A549 (cell line): Measurements from ENCODE around the gene LRIG1. TPM values are rescaled to one million over a fixed set of nuclear protein-coding genes. Genes with fewer than 3 reads are reported as not detected.

Experiments used
- ATAC-seq, 2 experiments: fragments of 200-7000 bp in 1 of 2; fragments of >200 bp in 1 of 2; cut with Nextera tagmentation in 1 of 2; cut with Tn5 transposase in 1 of 2; 3 replicates each; pipeline versions ENCODE4 v1.8.0 to v1.9.1; 2018 to 2020; ENCODE audit warnings: mild to moderate bottlenecking in 1 of 2, moderate library complexity in 1 of 2
- CTCF ChIA-PET: fragments of 300-600 bp; sonication (Branson Sonifier 250); formaldehyde crosslinking; extraction: SDS; loops from one replicate; lab custom pipeline; 2021; ENCODE audit warnings: antibody characterized with exemption, inconsistent platforms; lab: Yijun Ruan, JAX
- POLR2A ChIA-PET: fragments of 350-600 bp; formaldehyde crosslinking; extraction: SDS; loops from one replicate; lab custom pipeline; 2021; ENCODE audit warnings: antibody characterized with exemption, inconsistent platforms; lab: Yijun Ruan, JAX
- DNase-seq, 2 experiments: peaks; one replicate each; pipeline versions ENCODE4 v3.0.0 to v3.0.0-alpha.2; 2011 to 2016; ENCODE audit warnings: low read depth in 1 of 2, low spot score in 1 of 2
- FAIRE-seq: peaks from 2 replicates; lab custom pipeline; 2011; peaks lifted over from hg19 to GRCh38; lab: Jason Lieb, UNC
- H3K27ac ChIP-seq, 2 experiments: fragments of >200 bp; sonication (Bioruptor Twin); formaldehyde crosslinking; 3 replicates each; pipeline ENCODE4 v1.5.1; 2016 to 2017
- H3K4me1 ChIP-seq: fragments of >200 bp; sonication (Bioruptor Twin); formaldehyde crosslinking; 3 replicates; pipeline ENCODE4 v1.6.1; 2016
- H3K4me2 ChIP-seq: fragments of >200 bp; sonication (Bioruptor Twin); formaldehyde crosslinking; 3 replicates; pipeline ENCODE4 v1.6.1; 2016
- H3K4me3 ChIP-seq: fragments of >200 bp; sonication (Bioruptor Twin); formaldehyde crosslinking; 3 replicates; pipeline ENCODE4 v1.5.1; 2016
- H3K9me3 ChIP-seq: fragments of >200 bp; sonication (Bioruptor Twin); formaldehyde crosslinking; 3 replicates; pipeline ENCODE4 v1.6.1; 2016
- FOSL2 ChIP-seq, 2 experiments: fragments of 450-650 bp in 1 of 2; fragments of >200 bp in 1 of 2; sonication (Bioruptor Twin) in 1 of 2; formaldehyde crosslinking; IDR thresholded peaks; 2 replicates each; pipeline versions ENCODE4 v1.5.0 to v1.6.1; 2016 to 2020; ENCODE audit warnings: mild to moderate bottlenecking in 1 of 2, moderate library complexity in 1 of 2
- GATA3 ChIP-seq: IDR thresholded peaks from 2 replicates; pipeline ENCODE4 v1.6.1; 2012; ENCODE audit warnings: borderline replicate concordance
- HEYL ChIP-seq: fragments of 250-450 bp; sonication (Bioruptor Pico); IDR thresholded peaks from 2 replicates; pipeline ENCODE4 v1.8.0; 2021; ENCODE audit warnings: mild to moderate bottlenecking, moderate library complexity
- HOXB13 ChIP-seq: fragments of 250-450 bp; sonication (Bioruptor Pico); IDR thresholded peaks from 2 replicates; pipeline ENCODE4 v1.5.0; 2020; ENCODE audit warnings: low read depth, mild to moderate bottlenecking, moderate library complexity
- JUN ChIP-seq, 2 experiments: fragments of >200 bp; sonication (Bioruptor Twin); formaldehyde crosslinking; IDR thresholded peaks; 2 replicates in 1 of 2; 3 replicates in 1 of 2; pipeline ENCODE4 v1.6.1; 2016 to 2017
- MYC ChIP-seq: IDR thresholded peaks from 2 replicates; pipeline ENCODE4 v1.6.1; 2012; ENCODE audit warnings: mild to moderate bottlenecking, inconsistent platforms, low read length, improper control_type of control experiment, borderline replicate concordance
- NFE2L2 ChIP-seq: fragments of 150-350 bp; conservative IDR thresholded peaks from 2 replicates; pipeline ENCODE4 v1.6.1; 2014; ENCODE audit warnings: low read length
- PHF8 ChIP-seq: fragments of 200-600 bp; sonication (generic); IDR thresholded peaks from 2 replicates; pipeline ENCODE4 v1.6.1; 2016; ENCODE audit warnings: low read depth, mild to moderate bottlenecking, antibody characterized with exemption, moderate library complexity, borderline replicate concordance
- SMC3 ChIP-seq: fragments of >200 bp; sonication (Bioruptor Twin); formaldehyde crosslinking; IDR thresholded peaks from 3 replicates; pipeline ENCODE4 v1.6.1; 2018; ENCODE audit warnings: inconsistent platforms
- TFCP2L1 ChIP-seq: fragments of 250-450 bp; sonication (Bioruptor Pico); IDR thresholded peaks from 2 replicates; pipeline ENCODE4 v1.5.0; 2021; ENCODE audit warnings: mild to moderate bottlenecking
- ZC3H11A ChIP-seq: fragments of 450-650 bp; IDR thresholded peaks from 2 replicates; pipeline ENCODE4 v1.6.1; 2014; ENCODE audit warnings: antibody characterized with exemption, mild to moderate bottlenecking
- ZSCAN20 ChIP-seq: fragments of 250-450 bp; sonication (Bioruptor Pico); IDR thresholded peaks from 2 replicates; pipeline ENCODE4 v1.8.0; 2022; ENCODE audit warnings: mild to moderate bottlenecking, moderate library complexity
- WGBS: methylation state at CpG from one replicate; pipeline ENCODE4 v1.1.6; 2017; ENCODE audit errors: missing lambda C conversion rate; 5-methylcytosine and 5-hydroxymethylcytosine counted together
- polyA plus RNA-seq, 4 experiments: library from polyadenylated mRNA; depleted of rRNA in 3 of 4; stranded (reverse); fragments of >200 nt; fragmentation: RNase III in 1 of 4; extraction: RNeasy Plus Mini Kit Qiagen cat#74134 plus additional on column Dnase treatment in 1 of 4; gene quantifications; 2 replicates in 3 of 4; 3 replicates in 1 of 4; pipeline ENCODE4 v1.2.3, GENCODE V29; 2011 to 2017
- TF ChIP-seq, protein P1 (sequence below): fragments of 250-450 bp; sonication (Bioruptor Pico); IDR thresholded peaks from 2 replicates; pipeline ENCODE4 v1.5.0; 2021; ENCODE audit warnings: mild to moderate bottlenecking, moderate library complexity, borderline replicate concordance
- TF ChIP-seq, protein P2 (sequence below): fragments of 450-650 bp; IDR thresholded peaks from 2 replicates; pipeline ENCODE4 v1.6.1; 2014; ENCODE audit warnings: antibody characterized with exemption
- TF ChIP-seq, protein P3 (sequence below): fragments of 150-350 bp; IDR thresholded peaks from 2 replicates; pipeline ENCODE4 v1.6.1; 2014; ENCODE audit warnings: low read depth, mild to moderate bottlenecking, low read length
- TF ChIP-seq, protein P4 (sequence below): IDR thresholded peaks from 2 replicates; pipeline ENCODE4 v1.6.1; 2012
- TF ChIP-seq, protein P5 (sequence below): fragments of >200 bp; sonication (Bioruptor Twin); formaldehyde crosslinking; IDR thresholded peaks from 3 replicates; pipeline ENCODE4 v1.6.1; 2016
- TF ChIP-seq, protein P6 (sequence below): IDR thresholded peaks from 2 replicates; pipeline ENCODE4 v1.6.1; 2012; ENCODE audit warnings: low read depth, borderline replicate concordance

LRIG1 gene
- polyA plus RNA-seq, 2 of the 4 experiments (the other 2 are of a cell fraction): 1.8 to 6.2 TPM

DNA sequence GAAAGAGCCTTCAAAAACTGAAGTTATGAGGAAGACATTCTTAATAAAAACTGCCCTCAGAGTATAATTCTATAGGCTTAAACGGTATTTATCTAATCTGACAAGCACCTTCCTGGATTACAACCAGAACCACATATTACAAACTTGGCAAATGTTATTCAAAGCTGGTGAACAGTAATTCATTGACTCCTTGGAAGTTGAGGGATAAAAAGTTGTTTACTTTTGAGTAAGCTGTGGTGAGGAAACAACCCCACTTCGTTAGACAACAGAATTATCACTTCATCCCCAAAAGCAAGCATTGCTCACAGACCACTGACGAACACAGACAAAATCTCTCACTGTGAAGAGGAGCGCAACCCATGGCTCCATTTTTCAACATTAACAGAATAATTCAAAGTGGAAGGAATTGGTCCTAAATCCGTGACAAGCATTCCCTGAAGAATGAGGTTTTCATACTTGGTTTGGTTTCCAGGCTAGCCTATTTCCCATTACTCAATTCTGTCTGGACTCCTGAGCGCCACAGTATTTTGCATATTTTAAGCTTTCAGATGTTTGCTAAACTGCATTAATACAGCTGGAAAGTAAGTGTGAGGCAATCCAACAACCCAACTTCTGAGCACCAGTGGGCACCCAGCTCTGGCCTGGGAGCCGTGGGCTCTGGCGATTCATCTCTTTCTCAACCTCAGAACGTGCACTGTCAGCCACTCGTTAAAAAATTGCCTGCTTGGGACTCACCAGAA lies 32.7 kb downstream of the LRIG1 start:
- ChIA-PET POLR2A (no interaction called here), CTCF (no interaction called here)
- FAIRE-seq (no peak), DNase-seq (no peak), ATAC-seq (no peak)
- H3K27ac ChIP-seq: no peak overlapping the region
- 71% methylated on average over 10 of the region's 10 CpGs for WGBS
- no peak overlapping the region for H3K4me3 ChIP-seq
- TF ChIP-seq, protein P1, sequence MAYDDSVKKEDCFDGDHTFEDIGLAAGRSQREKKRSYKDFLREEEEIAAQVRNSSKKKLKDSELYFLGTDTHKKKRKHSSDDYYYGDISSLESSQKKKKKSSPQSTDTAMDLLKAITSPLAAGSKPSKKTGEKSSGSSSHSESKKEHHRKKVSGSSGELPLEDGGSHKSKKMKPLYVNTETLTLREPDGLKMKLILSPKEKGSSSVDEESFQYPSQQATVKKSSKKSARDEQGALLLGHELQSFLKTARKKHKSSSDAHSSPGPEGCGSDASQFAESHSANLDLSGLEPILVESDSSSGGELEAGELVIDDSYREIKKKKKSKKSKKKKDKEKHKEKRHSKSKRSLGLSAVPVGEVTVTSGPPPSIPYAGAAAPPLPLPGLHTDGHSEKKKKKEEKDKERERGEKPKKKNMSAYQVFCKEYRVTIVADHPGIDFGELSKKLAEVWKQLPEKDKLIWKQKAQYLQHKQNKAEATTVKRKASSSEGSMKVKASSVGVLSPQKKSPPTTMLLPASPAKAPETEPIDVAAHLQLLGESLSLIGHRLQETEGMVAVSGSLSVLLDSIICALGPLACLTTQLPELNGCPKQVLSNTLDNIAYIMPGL (CRISPR knock-in tag): no peak
- no peak for TF ChIP-seq MYC
- TF ChIP-seq TFCP2L1: no peak
- TF ChIP-seq NFE2L2: no peak
- no peak for TF ChIP-seq ZSCAN20 (CRISPR knock-in tag)
- TF ChIP-seq, protein P2, sequence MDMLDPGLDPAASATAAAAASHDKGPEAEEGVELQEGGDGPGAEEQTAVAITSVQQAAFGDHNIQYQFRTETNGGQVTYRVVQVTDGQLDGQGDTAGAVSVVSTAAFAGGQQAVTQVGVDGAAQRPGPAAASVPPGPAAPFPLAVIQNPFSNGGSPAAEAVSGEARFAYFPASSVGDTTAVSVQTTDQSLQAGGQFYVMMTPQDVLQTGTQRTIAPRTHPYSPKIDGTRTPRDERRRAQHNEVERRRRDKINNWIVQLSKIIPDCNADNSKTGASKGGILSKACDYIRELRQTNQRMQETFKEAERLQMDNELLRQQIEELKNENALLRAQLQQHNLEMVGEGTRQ: no peak
- TF ChIP-seq, protein P3, sequence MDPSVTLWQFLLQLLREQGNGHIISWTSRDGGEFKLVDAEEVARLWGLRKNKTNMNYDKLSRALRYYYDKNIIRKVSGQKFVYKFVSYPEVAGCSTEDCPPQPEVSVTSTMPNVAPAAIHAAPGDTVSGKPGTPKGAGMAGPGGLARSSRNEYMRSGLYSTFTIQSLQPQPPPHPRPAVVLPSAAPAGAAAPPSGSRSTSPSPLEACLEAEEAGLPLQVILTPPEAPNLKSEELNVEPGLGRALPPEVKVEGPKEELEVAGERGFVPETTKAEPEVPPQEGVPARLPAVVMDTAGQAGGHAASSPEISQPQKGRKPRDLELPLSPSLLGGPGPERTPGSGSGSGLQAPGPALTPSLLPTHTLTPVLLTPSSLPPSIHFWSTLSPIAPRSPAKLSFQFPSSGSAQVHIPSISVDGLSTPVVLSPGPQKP: no peak
- H3K9me3 ChIP-seq: no peaks in the 10 kb centered on the region
- no peak overlapping the region for H3K4me2 ChIP-seq
- peaks cover 18% of the 10 kb centered on the region for H3K4me1 ChIP-seq

DNA sequence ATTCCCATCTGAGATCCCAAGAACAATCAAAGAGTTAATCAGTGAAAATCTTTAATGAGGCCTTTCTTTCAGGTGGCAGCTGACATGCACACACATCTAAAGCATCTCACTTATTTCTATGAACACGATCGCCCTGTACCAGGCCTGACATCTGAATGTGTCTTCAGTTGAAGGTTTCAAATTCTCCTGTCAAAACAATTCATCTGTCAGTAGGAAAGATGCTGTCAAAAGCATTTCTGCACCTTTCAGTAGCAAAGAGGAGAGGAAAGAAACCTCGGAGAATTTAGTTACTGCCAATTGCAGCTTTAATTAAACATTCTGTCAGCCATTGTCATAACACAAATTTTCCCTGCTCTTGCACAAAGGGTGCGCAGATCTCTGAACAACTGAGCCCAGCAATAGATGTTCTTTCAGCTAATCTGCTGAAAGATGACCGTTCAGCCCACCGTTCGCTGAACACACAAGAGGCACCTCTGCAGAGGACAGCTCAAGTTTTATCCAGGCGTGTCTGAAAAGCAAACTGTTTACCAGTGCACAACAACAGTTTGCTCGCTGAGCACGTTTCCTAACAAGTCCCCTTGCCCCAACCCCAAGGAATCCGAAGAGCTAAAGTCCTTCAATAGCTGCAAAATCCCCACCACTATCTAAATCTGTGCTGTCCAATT lies 34.1 kb downstream of the LRIG1 start:
- H3K9me3 ChIP-seq: no peaks in the 10 kb centered on the region
- no peak for DNase-seq
- ATAC-seq: no peak
- H3K4me3 ChIP-seq: no peak overlapping the region
- 89% methylated on average over 11 of the region's 11 CpGs for WGBS
- peaks cover 13% of the 10 kb centered on the region; the same call in 2 of the 3 replicates for H3K4me1 ChIP-seq
- POLR2A ChIA-PET: no interaction called here
- no peak overlapping the region for H3K4me2 ChIP-seq
- no peak overlapping the region for H3K27ac ChIP-seq
- TF ChIP-seq, protein P3: no peak
- TF ChIP-seq JUN (IDR thresholded peaks at IDR 0.05) (no peak), GATA3 (no peak)
- TF ChIP-seq, all 56 proteins: peak for 0
- FAIRE-seq: no peak
- CTCF ChIA-PET: no interaction called here

DNA sequence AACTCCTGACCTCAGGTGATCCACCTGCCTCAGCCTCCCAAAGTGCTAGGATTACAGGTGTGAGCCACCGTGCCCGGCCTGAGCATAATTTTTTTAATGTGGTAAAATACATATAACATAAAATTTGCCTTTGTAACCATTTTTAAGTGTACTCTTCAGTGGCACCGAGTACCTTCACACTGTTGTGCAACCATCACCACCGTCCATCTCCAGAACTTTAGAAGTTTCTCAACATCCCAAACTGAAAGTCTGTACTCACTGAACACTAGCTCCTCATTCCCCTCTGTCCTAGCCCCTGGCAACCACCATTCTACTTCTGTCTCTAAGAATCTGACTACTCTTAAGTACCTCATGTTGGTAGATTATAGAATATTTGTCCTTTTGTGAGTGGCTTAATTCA lies 35.2 kb downstream of the LRIG1 start:
- no peak overlapping the region for H3K27ac ChIP-seq
- H3K4me2 ChIP-seq: no peak overlapping the region
- DNase-seq (no peak), FAIRE-seq (no peak), ATAC-seq (no peak)
- WGBS: 88% methylated on average over 4 of the region's 4 CpGs
- H3K4me3 ChIP-seq: no peak overlapping the region
- no peaks in the 10 kb centered on the region for H3K9me3 ChIP-seq
- ChIA-PET CTCF (no interaction called here), POLR2A (no interaction called here)
- TF ChIP-seq TFCP2L1: no peak
- TF ChIP-seq, protein P2: no peak
- no peak for TF ChIP-seq HEYL (CRISPR knock-in tag)
- TF ChIP-seq, protein P4, sequence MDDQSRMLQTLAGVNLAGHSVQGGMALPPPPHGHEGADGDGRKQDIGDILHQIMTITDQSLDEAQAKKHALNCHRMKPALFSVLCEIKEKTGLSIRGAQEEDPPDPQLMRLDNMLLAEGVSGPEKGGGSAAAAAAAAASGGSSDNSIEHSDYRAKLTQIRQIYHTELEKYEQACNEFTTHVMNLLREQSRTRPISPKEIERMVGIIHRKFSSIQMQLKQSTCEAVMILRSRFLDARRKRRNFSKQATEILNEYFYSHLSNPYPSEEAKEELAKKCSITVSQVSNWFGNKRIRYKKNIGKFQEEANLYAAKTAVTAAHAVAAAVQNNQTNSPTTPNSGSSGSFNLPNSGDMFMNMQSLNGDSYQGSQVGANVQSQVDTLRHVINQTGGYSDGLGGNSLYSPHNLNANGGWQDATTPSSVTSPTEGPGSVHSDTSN: no peak
- TF ChIP-seq FOSL2 (IDR thresholded peaks at IDR 0.05): no peak
- TF ChIP-seq FOSL2 (CRISPR knock-in tag; IDR thresholded peaks at IDR 0.05): no peak
- TF ChIP-seq, protein P5, sequence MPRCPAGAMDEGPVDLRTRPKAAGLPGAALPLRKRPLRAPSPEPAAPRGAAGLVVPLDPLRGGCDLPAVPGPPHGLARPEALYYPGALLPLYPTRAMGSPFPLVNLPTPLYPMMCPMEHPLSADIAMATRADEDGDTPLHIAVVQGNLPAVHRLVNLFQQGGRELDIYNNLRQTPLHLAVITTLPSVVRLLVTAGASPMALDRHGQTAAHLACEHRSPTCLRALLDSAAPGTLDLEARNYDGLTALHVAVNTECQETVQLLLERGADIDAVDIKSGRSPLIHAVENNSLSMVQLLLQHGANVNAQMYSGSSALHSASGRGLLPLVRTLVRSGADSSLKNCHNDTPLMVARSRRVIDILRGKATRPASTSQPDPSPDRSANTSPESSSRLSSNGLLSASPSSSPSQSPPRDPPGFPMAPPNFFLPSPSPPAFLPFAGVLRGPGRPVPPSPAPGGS: no peak
- no peak for TF ChIP-seq SMC3
- no peak for TF ChIP-seq HOXB13 (CRISPR knock-in tag)
- TF ChIP-seq ZC3H11A: no peak
- no peak for TF ChIP-seq PHF8
- TF ChIP-seq, protein P6, sequence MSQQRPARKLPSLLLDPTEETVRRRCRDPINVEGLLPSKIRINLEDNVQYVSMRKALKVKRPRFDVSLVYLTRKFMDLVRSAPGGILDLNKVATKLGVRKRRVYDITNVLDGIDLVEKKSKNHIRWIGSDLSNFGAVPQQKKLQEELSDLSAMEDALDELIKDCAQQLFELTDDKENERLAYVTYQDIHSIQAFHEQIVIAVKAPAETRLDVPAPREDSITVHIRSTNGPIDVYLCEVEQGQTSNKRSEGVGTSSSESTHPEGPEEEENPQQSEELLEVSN: no peak
- H3K4me1 ChIP-seq: peaks cover 13% of the 10 kb centered on the region; the same call in 2 of the 3 replicates
